IMR-90 (cell line): ENCODE data around the gene ASPHD2. TPM values are rescaled to one million over a fixed set of nuclear protein-coding genes. Genes with fewer than 3 reads are reported as not detected.

Experiments
- ATAC-seq: fragments of 200-7000 bp; cut with Tn5 transposase; 2 replicates; pipeline ENCODE4 v1.9.1; 2020; ENCODE audit warnings: low read depth, mild to moderate bottlenecking, moderate library complexity
- BruUV-seq: library from RNA; stranded (reverse); fragments of 400-500 nt; replicated peaks from 2 replicates; lab custom pipeline; 2021; lab: Mats Ljungman, UMichigan
- CTCF ChIA-PET: fragments of 300-600 bp; formaldehyde crosslinking; extraction: SDS; loops from one replicate; lab custom pipeline; 2021; ENCODE audit warnings: antibody characterized with exemption; lab: Yijun Ruan, JAX
- POLR2A ChIA-PET: fragments of 300-600 bp; sonication (Branson Sonifier 250); formaldehyde crosslinking; loops from one replicate; lab custom pipeline; 2022; ENCODE audit warnings: antibody characterized with exemption; ENCODE audit not compliant: unreplicated experiment; lab: Charles Lee
- DNase-seq: peaks from one replicate; pipeline ENCODE4 v3.0.0; 2013
- H2AFZ ChIP-seq: replicated peaks from 2 replicates; pipeline ENCODE3; 2013; ENCODE audit warnings: low read length, mild to moderate bottlenecking; ENCODE audit not compliant: poor library complexity
- H2AK5ac ChIP-seq: 2 replicates; pipeline ENCODE4 v1.6.1; 2013; ENCODE audit warnings: low read depth, low read length, inconsistent platforms
- H2AK9ac ChIP-seq: replicated peaks from 2 replicates; pipeline ENCODE3; 2013; ENCODE audit warnings: mild to moderate bottlenecking, low read depth, low read length, moderate library complexity; ENCODE audit not compliant: poor library complexity
- H2BK120ac ChIP-seq: 2 replicates; pipeline ENCODE4 v1.6.1; 2013; ENCODE audit warnings: low read depth, low read length, inconsistent platforms
- H2BK15ac ChIP-seq: 3 replicates; pipeline ENCODE4 v1.6.1; 2013; ENCODE audit warnings: low read depth, low read length, inconsistent platforms
- H2BK20ac ChIP-seq: 2 replicates; pipeline ENCODE4 v1.6.1; 2013; ENCODE audit warnings: low read depth, mild to moderate bottlenecking, inconsistent platforms, low read length, moderate library complexity
- H2BK5ac ChIP-seq: 2 replicates; pipeline ENCODE4 v1.6.1; 2013; ENCODE audit warnings: mild to moderate bottlenecking, low read depth, low read length, inconsistent platforms; ENCODE audit not compliant: poor library complexity, severe bottlenecking
- H3K14ac ChIP-seq: replicated peaks from 2 replicates; pipeline ENCODE4 v1.6.1; 2013; ENCODE audit warnings: low read depth, low read length, inconsistent platforms
- H3K18ac ChIP-seq: 2 replicates; pipeline ENCODE4 v1.6.1; 2013; ENCODE audit warnings: low read depth, low read length, control low read depth
- H3K23ac ChIP-seq: 2 replicates; pipeline ENCODE4 v1.6.1; 2013; ENCODE audit warnings: low read depth, low read length, inconsistent platforms
- H3K27ac ChIP-seq: 2 replicates; pipeline ENCODE4 v1.5.1; 2013; ENCODE audit warnings: mild to moderate bottlenecking, control low read depth, low read length; ENCODE audit not compliant: insufficient read depth
- H3K27me3 ChIP-seq: 2 replicates; pipeline ENCODE4 v1.6.1; 2013; ENCODE audit warnings: low read length; ENCODE audit not compliant: control insufficient read depth, insufficient read depth
- H3K36me3 ChIP-seq: 2 replicates; pipeline ENCODE4 v1.6.1; 2013; ENCODE audit warnings: low read length, mixed read lengths; ENCODE audit not compliant: control insufficient read depth, insufficient read depth
- H3K4ac ChIP-seq: 2 replicates; pipeline ENCODE4 v1.6.1; 2013; ENCODE audit warnings: low read depth, low read length, inconsistent platforms
- H3K4me1 ChIP-seq: 2 replicates; pipeline ENCODE4 v1.6.1; 2013; ENCODE audit warnings: low read length, mixed read lengths; ENCODE audit not compliant: control insufficient read depth, insufficient read depth
- H3K4me2 ChIP-seq: 2 replicates; pipeline ENCODE4 v1.6.1; 2013; ENCODE audit warnings: low read depth, mild to moderate bottlenecking, control low read depth, low read length, moderate library complexity
- H3K4me3 ChIP-seq: 2 replicates; pipeline ENCODE4 v1.5.1; 2013; ENCODE audit warnings: low read depth, mild to moderate bottlenecking, control low read depth, low read length, moderate library complexity; ENCODE audit not compliant: insufficient read depth
- H3K56ac ChIP-seq: 2 replicates; pipeline ENCODE4 v1.6.1; 2013; ENCODE audit warnings: low read length, inconsistent platforms; ENCODE audit not compliant: insufficient read depth; ENCODE audit errors: extremely low read depth
- H3K79me1 ChIP-seq, 2 experiments: 2 replicates each; pipeline ENCODE4 v1.6.1; 2013; ENCODE audit warnings: low read length in 2 of 2, inconsistent platforms in 1 of 2, low read depth in 1 of 2
- H3K9ac ChIP-seq: 2 replicates; pipeline ENCODE4 v1.6.1; 2013; ENCODE audit warnings: low read depth, low read length, control low read depth
- H3K9me1 ChIP-seq: 2 replicates; pipeline ENCODE4 v1.6.1; 2013; ENCODE audit warnings: low read length, inconsistent platforms; ENCODE audit not compliant: insufficient read depth
- H3K9me3 ChIP-seq: 2 replicates; pipeline ENCODE4 v1.6.1; 2013; ENCODE audit warnings: low read length; ENCODE audit not compliant: control insufficient read depth, insufficient read depth
- H4K20me1 ChIP-seq: 2 replicates; pipeline ENCODE4 v1.6.1; 2013; ENCODE audit warnings: low read length, inconsistent platforms; ENCODE audit not compliant: insufficient read depth
- H4K5ac ChIP-seq: 2 replicates; pipeline ENCODE4 v1.6.1; 2013; ENCODE audit warnings: mild to moderate bottlenecking, low read depth, low read length, control low read depth
- H4K8ac ChIP-seq, 2 experiments: 2 replicates each; pipeline ENCODE4 v1.6.1; 2013; ENCODE audit warnings: low read depth in 2 of 2, low read length in 2 of 2, control low read depth in 1 of 2, inconsistent platforms in 1 of 2
- H4K91ac ChIP-seq: 2 replicates; pipeline ENCODE4 v1.6.1; 2013; ENCODE audit warnings: low read depth, low read length, inconsistent platforms; ENCODE audit not compliant: insufficient read depth
- BHLHE40 ChIP-seq: fragments of 150-350 bp; IDR thresholded peaks from 2 replicates; pipeline ENCODE4 v1.6.1; 2016; ENCODE audit warnings: mild to moderate bottlenecking, low read depth, low read length
- CEBPB ChIP-seq: IDR thresholded peaks from 2 replicates; pipeline ENCODE4 v1.6.1; 2012; ENCODE audit warnings: low read depth, low read length, improper control_type of control experiment
- CHD1 ChIP-seq: IDR thresholded peaks from 2 replicates; pipeline ENCODE4 v1.6.1; 2012; ENCODE audit warnings: low read depth, low read length, improper control_type of control experiment
- FOS ChIP-seq: fragments of 150-350 bp; IDR thresholded peaks from 2 replicates; pipeline ENCODE4 v1.6.1; 2016; ENCODE audit warnings: low read depth, low read length
- MAFK ChIP-seq: IDR thresholded peaks from 2 replicates; pipeline ENCODE4 v1.6.1; 2012; ENCODE audit warnings: low read depth, low read length, improper control_type of control experiment
- MAZ ChIP-seq: IDR thresholded peaks from 2 replicates; pipeline ENCODE4 v1.6.1; 2012; ENCODE audit warnings: low read depth, mild to moderate bottlenecking, low read length, improper control_type of control experiment, moderate library complexity, borderline replicate concordance
- MXI1 ChIP-seq: IDR thresholded peaks from 2 replicates; pipeline ENCODE4 v1.6.1; 2012; ENCODE audit warnings: low read depth, mild to moderate bottlenecking, low read length, moderate library complexity, borderline replicate concordance
- NFE2L2 ChIP-seq: fragments of 150-350 bp; IDR thresholded peaks from 2 replicates; pipeline ENCODE4 v1.6.1; 2016; ENCODE audit warnings: low read depth, mild to moderate bottlenecking, low read length
- POLR2A ChIP-seq: IDR thresholded peaks from 2 replicates; pipeline ENCODE4 v1.6.1; 2012; ENCODE audit warnings: mild to moderate bottlenecking, low read depth, low read length
- RAD21 ChIP-seq: IDR thresholded peaks from 2 replicates; pipeline ENCODE4 v1.6.1; 2012; ENCODE audit warnings: low read length, improper control_type of control experiment
- RCOR1 ChIP-seq: IDR thresholded peaks from 2 replicates; pipeline ENCODE4 v1.6.1; 2012; ENCODE audit warnings: mild to moderate bottlenecking, low read length, improper control_type of control experiment; ENCODE audit not compliant: insufficient replicate concordance
- RFX5 ChIP-seq: IDR thresholded peaks from 2 replicates; pipeline ENCODE4 v1.8.0; 2012; ENCODE audit warnings: low read depth, mild to moderate bottlenecking, low read length, moderate library complexity
- SMC3 ChIP-seq: fragments of 150-350 bp; IDR thresholded peaks from 2 replicates; pipeline ENCODE4 v1.6.1; 2016; ENCODE audit warnings: low read depth, mild to moderate bottlenecking, antibody characterized with exemption, low read length, moderate library complexity
- USF2 ChIP-seq: fragments of 150-350 bp; IDR thresholded peaks from 2 replicates; pipeline ENCODE4 v1.6.1; 2017; ENCODE audit warnings: mild to moderate bottlenecking, antibody characterized with exemption, low read length, low read depth
- WGBS, 2 experiments: methylation state at CpG; one replicate each; pipeline versions ENCODE4 v1.1.5 to v1.1.7; 2013; ENCODE audit warnings: missing lambda C conversion rate in 2 of 2; ENCODE audit not compliant: insufficient read length in 1 of 2; ENCODE audit errors: extremely low coverage in 2 of 2; 5-methylcytosine and 5-hydroxymethylcytosine counted together
- dilution Hi-C: fragments of 300-500 bp; cut with HindIII; formaldehyde crosslinking; loops from one replicate; pipeline ENCODE4 v1.14.3; 2018; ENCODE audit warnings: low sequenced_read_pairs; ENCODE audit not compliant: unreplicated experiment
- in situ Hi-C: fragments of 300-500 bp; cut with MboI; formaldehyde crosslinking; loops from 3 replicates; pipeline ENCODE4 v1.14.3; 2019; ENCODE audit warnings: low sequenced_read_pairs, inconsistent platforms, mixed read lengths
- intact Hi-C: fragments of 100-400 bp; cut with micrococcal nuclease; formaldehyde crosslinking; loops from 2 replicates; pipeline ENCODE4 v1.10.0; 2022
- polyA plus RNA-seq, 3 experiments: library from polyadenylated mRNA; depleted of rRNA; stranded (reverse); fragments of >200 nt; gene quantifications; 2 replicates each; pipeline ENCODE4 v1.2.3, GENCODE V29; 2012; ENCODE audit warnings: low replicate concordance in 1 of 3
- total RNA-seq: library from RNA; depleted of rRNA; stranded (reverse); fragments of >200 nt; gene quantifications from 2 replicates; pipeline ENCODE4 v1.2.3, GENCODE V29; 2012
- TF ChIP-seq, protein P1 (sequence below): fragments of 150-350 bp; IDR thresholded peaks from 2 replicates; pipeline ENCODE4 v1.6.1; 2016; ENCODE audit warnings: low read depth, mild to moderate bottlenecking, low read length, moderate library complexity, borderline replicate concordance
- TF ChIP-seq, protein P2 (sequence below): conservative IDR thresholded peaks from 2 replicates; pipeline ENCODE4 v1.5.1; 2012; ENCODE audit warnings: mild to moderate bottlenecking, low read depth, low read length, improper control_type of control experiment

Gene ASPHD2
- total and polyA plus RNA-seq, 2 of the 4 experiments (the other 2 are of a cell fraction), result 1.3 to 1.4 TPM

DNA sequence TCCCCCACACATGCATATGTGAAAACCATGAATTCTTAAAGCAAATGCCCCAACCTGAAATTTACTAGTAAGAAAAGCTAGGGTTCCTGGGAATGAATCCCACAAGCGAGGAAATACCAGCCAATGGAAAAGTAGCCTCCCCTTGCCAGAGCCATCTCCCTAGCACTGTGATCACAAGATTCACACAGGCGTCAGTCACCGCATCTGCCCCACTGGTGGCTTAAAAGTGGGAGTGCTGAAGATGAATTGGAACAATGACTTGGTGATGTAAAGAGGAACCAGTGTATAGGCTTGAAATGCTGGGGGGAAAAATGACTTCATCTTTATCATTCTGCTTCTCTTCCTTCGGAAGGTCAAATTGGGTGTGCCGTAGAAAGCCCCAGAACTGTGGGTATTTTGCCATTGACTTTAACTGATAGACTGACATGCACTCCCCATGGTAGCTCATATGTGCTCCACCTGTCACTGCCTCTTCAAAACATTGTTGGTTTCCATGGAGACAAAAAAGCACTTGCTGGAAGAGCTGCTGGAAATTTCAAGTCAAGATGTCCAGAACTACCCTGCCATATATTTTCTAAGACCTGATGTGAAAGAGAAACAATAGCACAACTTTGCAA is 19.2 kb upstream of the ASPHD2 start:
- WGBS, 2 experiments, result no CpG with 5 or more reads among the region's 5 CpGs
- Histone ChIP-seq H2BK120ac (no peak overlapping the region), H3K4me3 (no peak overlapping the region), H3K79me1 (no peaks in the 10 kb centered on the region), H3K4me2 (no peak overlapping the region), H3K56ac (no peak overlapping the region), H3K14ac (no peak overlapping the region), H4K5ac (no peak overlapping the region), H3K27me3 (peaks cover 33% of the 10 kb centered on the region), H2AK9ac (no peak overlapping the region), H3K18ac (no peak overlapping the region), H4K20me1 (no peaks in the 10 kb centered on the region), H3K9me1 (no peaks in the 10 kb centered on the region), H2BK15ac (no peak overlapping the region), H2AK5ac (no peak overlapping the region), H3K4ac (no peak overlapping the region), H4K8ac (no peak overlapping the region), H2BK20ac (no peak overlapping the region), H3K4me1 (no peaks in the 10 kb centered on the region), H3K9me3 (no peaks in the 10 kb centered on the region), H3K36me3 (no peaks in the 10 kb centered on the region), H2BK5ac (no peak overlapping the region), H2AFZ (no peak overlapping the region), H3K9ac (no peak overlapping the region), H3K27ac (no peak overlapping the region), H3K23ac (no peak overlapping the region), H4K91ac (no peak overlapping the region)
- POLR2A ChIA-PET, result no interaction called here
- in situ Hi-C loops (no loop called here), intact Hi-C loops (no loop called here), dilution Hi-C loops (no loop called here)
- BruUV-seq, result no TSS peak
- ATAC-seq (no peak), DNase-seq (no peak)
- CTCF ChIA-PET, result no interaction called here
- TF ChIP-seq NFE2L2, result no peak
- no peak for TF ChIP-seq USF2
- TF ChIP-seq RFX5, result no peak
- no peak for TF ChIP-seq POLR2A
- TF ChIP-seq BHLHE40, result no peak
- no peak for TF ChIP-seq FOS
- TF ChIP-seq, protein P1, sequence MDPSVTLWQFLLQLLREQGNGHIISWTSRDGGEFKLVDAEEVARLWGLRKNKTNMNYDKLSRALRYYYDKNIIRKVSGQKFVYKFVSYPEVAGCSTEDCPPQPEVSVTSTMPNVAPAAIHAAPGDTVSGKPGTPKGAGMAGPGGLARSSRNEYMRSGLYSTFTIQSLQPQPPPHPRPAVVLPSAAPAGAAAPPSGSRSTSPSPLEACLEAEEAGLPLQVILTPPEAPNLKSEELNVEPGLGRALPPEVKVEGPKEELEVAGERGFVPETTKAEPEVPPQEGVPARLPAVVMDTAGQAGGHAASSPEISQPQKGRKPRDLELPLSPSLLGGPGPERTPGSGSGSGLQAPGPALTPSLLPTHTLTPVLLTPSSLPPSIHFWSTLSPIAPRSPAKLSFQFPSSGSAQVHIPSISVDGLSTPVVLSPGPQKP, result no peak
- no peak for TF ChIP-seq RCOR1
- TF ChIP-seq RAD21, result no peak
- TF ChIP-seq, protein P2, sequence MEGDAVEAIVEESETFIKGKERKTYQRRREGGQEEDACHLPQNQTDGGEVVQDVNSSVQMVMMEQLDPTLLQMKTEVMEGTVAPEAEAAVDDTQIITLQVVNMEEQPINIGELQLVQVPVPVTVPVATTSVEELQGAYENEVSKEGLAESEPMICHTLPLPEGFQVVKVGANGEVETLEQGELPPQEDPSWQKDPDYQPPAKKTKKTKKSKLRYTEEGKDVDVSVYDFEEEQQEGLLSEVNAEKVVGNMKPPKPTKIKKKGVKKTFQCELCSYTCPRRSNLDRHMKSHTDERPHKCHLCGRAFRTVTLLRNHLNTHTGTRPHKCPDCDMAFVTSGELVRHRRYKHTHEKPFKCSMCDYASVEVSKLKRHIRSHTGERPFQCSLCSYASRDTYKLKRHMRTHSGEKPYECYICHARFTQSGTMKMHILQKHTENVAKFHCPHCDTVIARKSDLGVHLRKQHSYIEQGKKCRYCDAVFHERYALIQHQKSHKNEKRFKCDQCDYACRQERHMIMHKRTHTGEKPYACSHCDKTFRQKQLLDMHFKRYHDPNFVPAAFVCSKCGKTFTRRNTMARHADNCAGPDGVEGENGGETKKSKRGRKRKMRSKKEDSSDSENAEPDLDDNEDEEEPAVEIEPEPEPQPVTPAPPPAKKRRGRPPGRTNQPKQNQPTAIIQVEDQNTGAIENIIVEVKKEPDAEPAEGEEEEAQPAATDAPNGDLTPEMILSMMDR, result no peak
- no peak for TF ChIP-seq SMC3
- TF ChIP-seq MAFK, result no peak
- TF ChIP-seq MAZ, result no peak
- TF ChIP-seq MXI1, result no peak
- no peak for TF ChIP-seq CHD1
- TF ChIP-seq CEBPB, result no peak
